Pancreas (tissue), 10 donors: ENCODE results near the gene INHBB. TPM values are rescaled to one million over a fixed set of nuclear protein-coding genes. Genes with fewer than 3 reads are reported as not detected.

ENCODE experiments used
- ATAC-seq, 4 donors: fragments of 200-7000 bp; cut with Tn5 transposase; one replicate each; pipeline versions ENCODE4 v1.8.0 to v1.9.1; 2020; ENCODE audit warnings: mild to moderate bottlenecking in 4 of 4, moderate library complexity in 4 of 4
- DNase-seq, 6 donors: peaks; one replicate each; pipeline ENCODE4 v3.0.0-alpha.2; 2020
- FAIRE-seq: peaks from 2 replicates; lab custom pipeline; 2012; peaks lifted over from hg19 to GRCh38; lab: Jason Lieb, UNC
- H3K27ac ChIP-seq, 4 donors: fragments of 200-600 bp; sonication (generic); 1 replicate in 3 of 4; 2 replicates in 1 of 4; pipeline versions ENCODE4 v1.5.0 to v1.8.0; 2020
- H3K27me3 ChIP-seq, 4 donors: fragments of 200-600 bp; one replicate each; pipeline ENCODE4 v1.8.0; 2021
- H3K36me3 ChIP-seq, 3 donors: fragments of 200-600 bp; sonication (generic) in 1 of 3; one replicate each; pipeline versions ENCODE4 v1.5.0 to v1.8.0; 2020 to 2021
- H3K4me1 ChIP-seq, 3 donors: fragments of 200-600 bp; one replicate each; pipeline ENCODE4 v1.8.0; 2021
- H3K4me3 ChIP-seq, 4 donors: fragments of 200-600 bp; sonication (generic) in 2 of 4; one replicate each; pipeline versions ENCODE4 v1.5.0 to v1.8.0; 2020 to 2021
- H3K9me3 ChIP-seq, 4 donors: fragments of 200-600 bp; one replicate each; pipeline ENCODE4 v1.8.0; 2021
- WGBS, 2 donors: extraction: QIAGEN DNeasy Blood & Tissue Kit; methylation state at CpG; one replicate each; pipeline ENCODE4 v1.1.7; 2013; 5-methylcytosine and 5-hydroxymethylcytosine counted together
- intact Hi-C, 3 donors: fragments of 100-400 bp; cut with DNase I; formaldehyde crosslinking; loops; one replicate each; pipeline versions ENCODE4 v1.11.1 to v1.14.2; 2022
- polyA plus RNA-seq, 2 donors: library from polyadenylated mRNA; stranded (reverse); fragments of 200-250 nt; gene quantifications; one replicate each; pipeline ENCODE4 v1.2.3, GENCODE V29; 2013
- total RNA-seq, 6 donors: library from RNA; stranded (reverse); fragmentation: NEBNext Ultra II Directional in 4 of 6; extraction: Animal tissue kit (Norgen Biotek cat#: 25700) in 4 of 6; gene quantifications; one replicate each; pipeline versions ENCODE4 v1.2.1 to v1.2.4, GENCODE V29; 2021 to 2023
- TF ChIP-seq, protein P1 (sequence below), 4 donors: fragments of 200-600 bp; sonication (generic) in 3 of 4; IDR thresholded peaks; one replicate each; pipeline versions ENCODE4 v1.5.0 to v1.8.0; 2021; ENCODE audit warnings: antibody characterized with exemption in 4 of 4
- donor health status: healthy with polysubstance abuse.
- donor health status: DM: no; HTN: no; CAD: no; lungs with moderate emphysema.
- donor health status: DM: no; HTN: no; CAD: no.
- donor health status: control.
- donor health status: control.
- donor health status: Bipolar disorder and iron deficiency.
- donor health status: DM: yes; HTN: yes; CAD: no.
- donor health status: DM: no; HTN: no; CAD: no.
- donor health status: DM: no; HTN: no; CAD: no.
- donor health status: DM: yes; HTN: yes; CAD: no.

INHBB gene
- total and polyA plus RNA-seq, 8 donors = 0.59 to 5.1 (median 2.5) TPM

DNA sequence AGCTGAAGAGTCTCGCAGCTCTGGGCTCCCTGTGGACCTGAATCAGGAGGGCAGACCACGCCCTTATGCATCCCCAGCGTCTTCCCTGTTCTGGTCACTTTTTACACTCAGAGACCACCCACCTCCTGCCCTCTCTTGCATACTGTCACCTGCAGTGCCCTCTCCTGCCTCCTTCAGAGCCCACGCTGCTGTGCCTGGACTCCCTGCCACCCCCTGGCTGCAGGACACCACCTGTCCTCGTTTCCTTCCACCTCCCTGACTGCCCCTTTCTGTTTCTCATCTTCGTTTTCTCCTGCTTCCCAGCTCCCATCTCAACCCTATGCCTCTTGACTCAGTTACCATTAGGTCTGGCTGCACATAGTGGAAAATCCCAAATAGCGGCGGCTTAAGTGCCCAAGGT is 9.2 kb upstream of the INHBB start:
- H3K27ac ChIP-seq = no peak overlapping the region
- intact Hi-C loops = no loop called here
- DNase-seq = no peak
- no peak overlapping the region for H3K4me3 ChIP-seq
- no peak for FAIRE-seq
- no peak for ATAC-seq
- TF ChIP-seq, protein P1, sequence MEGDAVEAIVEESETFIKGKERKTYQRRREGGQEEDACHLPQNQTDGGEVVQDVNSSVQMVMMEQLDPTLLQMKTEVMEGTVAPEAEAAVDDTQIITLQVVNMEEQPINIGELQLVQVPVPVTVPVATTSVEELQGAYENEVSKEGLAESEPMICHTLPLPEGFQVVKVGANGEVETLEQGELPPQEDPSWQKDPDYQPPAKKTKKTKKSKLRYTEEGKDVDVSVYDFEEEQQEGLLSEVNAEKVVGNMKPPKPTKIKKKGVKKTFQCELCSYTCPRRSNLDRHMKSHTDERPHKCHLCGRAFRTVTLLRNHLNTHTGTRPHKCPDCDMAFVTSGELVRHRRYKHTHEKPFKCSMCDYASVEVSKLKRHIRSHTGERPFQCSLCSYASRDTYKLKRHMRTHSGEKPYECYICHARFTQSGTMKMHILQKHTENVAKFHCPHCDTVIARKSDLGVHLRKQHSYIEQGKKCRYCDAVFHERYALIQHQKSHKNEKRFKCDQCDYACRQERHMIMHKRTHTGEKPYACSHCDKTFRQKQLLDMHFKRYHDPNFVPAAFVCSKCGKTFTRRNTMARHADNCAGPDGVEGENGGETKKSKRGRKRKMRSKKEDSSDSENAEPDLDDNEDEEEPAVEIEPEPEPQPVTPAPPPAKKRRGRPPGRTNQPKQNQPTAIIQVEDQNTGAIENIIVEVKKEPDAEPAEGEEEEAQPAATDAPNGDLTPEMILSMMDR (IDR thresholded peaks at IDR 0.05) = no peak
- no peaks in the 10 kb centered on the region for H3K27me3 ChIP-seq
- WGBS, 2 donors = 80 to 82% methylated on average over 8 of the region's 8 CpGs
- no peaks in the 10 kb centered on the region for H3K9me3 ChIP-seq
- no peaks in the 10 kb centered on the region for H3K36me3 ChIP-seq
- no peaks in the 10 kb centered on the region for H3K4me1 ChIP-seq

GRCh38 chr2:120338015-120338414 is 7.9 kb upstream of the INHBB start:
- Histone ChIP-seq H3K27me3 (no peaks in the 10 kb centered on the region), H3K27ac (no peak overlapping the region), H3K4me3 (no peak overlapping the region), H3K4me1 (peaks cover 0 to 2% (median 1%) of the 10 kb centered on the region in 3 donors), H3K9me3 (no peaks in the 10 kb centered on the region), H3K36me3 (no peaks in the 10 kb centered on the region)
- FAIRE-seq (no peak), ATAC-seq (no peak), DNase-seq (no peak)
- 58 to 65% methylated on average over 1 of the region's 1 CpG for WGBS, 2 donors
- intact Hi-C loops = no loop called here
- TF ChIP-seq, protein P1 (IDR thresholded peaks at IDR 0.05) = no peak

- no peaks in the 10 kb centered on the region for H3K36me3 ChIP-seq
- peaks cover 0 to 6% (median 0%) of the 10 kb centered on the region in 4 donors for H3K27me3 ChIP-seq
- TF ChIP-seq, protein P1 (IDR thresholded peaks at IDR 0.05) = no peak
- no peak for FAIRE-seq
- ATAC-seq = no peak
- H3K4me3 ChIP-seq = no peak overlapping the region
- 59 to 71% methylated on average over 7 of the region's 7 CpGs for WGBS, 2 donors
- peaks cover 13 to 14% (median 13%) of the 10 kb centered on the region in 3 donors for H3K4me1 ChIP-seq
- H3K27ac ChIP-seq = no peak overlapping the region
- no peak for DNase-seq
- no peaks in the 10 kb centered on the region for H3K9me3 ChIP-seq
- intact Hi-C loops = loop anchor here in 2 of 3 donors (5.0 to 10.0 kb wide), 3 partner anchors 183 to 340 kb away; no protein-coding TSS in a partner anchor
Measured at GRCh38 chr2:120341977-120342376, 4.0 kb upstream of the INHBB start.

GRCh38 chr2:120342446-120342845 is 3.5 kb upstream of the INHBB start:
- ATAC-seq (no peak), FAIRE-seq (no peak), DNase-seq (no peak)
- 33 to 45% methylated on average over 7 of the region's 7 CpGs for WGBS, 2 donors
- H3K27me3 ChIP-seq = peaks cover 0 to 6% (median 0%) of the 10 kb centered on the region in 4 donors
- TF ChIP-seq, protein P1 (IDR thresholded peaks at IDR 0.05) = no peak
- no peaks in the 10 kb centered on the region for H3K36me3 ChIP-seq
- no peak overlapping the region for H3K27ac ChIP-seq
- intact Hi-C loops = loop anchor here in 2 of 3 donors (5.0 to 10.0 kb wide), 3 partner anchors 182 to 340 kb away; no protein-coding TSS in a partner anchor
- H3K9me3 ChIP-seq = no peaks in the 10 kb centered on the region
- H3K4me1 ChIP-seq = peaks cover 13 to 14% (median 13%) of the 10 kb centered on the region in 3 donors
- H3K4me3 ChIP-seq = no peak overlapping the region

GRCh38 chr2:120343100-120343432 is 2.9 kb upstream of the INHBB start:
- 10% methylated on average over 5 of the region's 5 CpGs for WGBS, 2 donors
- no peaks in the 10 kb centered on the region for H3K9me3 ChIP-seq
- ATAC-seq = peak in 3 of 4 donors; percentile 16 to 25 (median 16)
- peak overlapping the region in 1 of 4 donors; percentile 1 for H3K4me3 ChIP-seq
- intact Hi-C loops = loop anchor here in 2 of 3 donors (5.0 to 10.0 kb wide), 3 partner anchors 182 to 339 kb away; no protein-coding TSS in a partner anchor
- FAIRE-seq = no peak
- H3K27ac ChIP-seq = no peak overlapping the region
- no peaks in the 10 kb centered on the region for H3K36me3 ChIP-seq
- H3K4me1 ChIP-seq = peaks cover 13 to 14% (median 13%) of the 10 kb centered on the region in 3 donors
- TF ChIP-seq, protein P1 (IDR thresholded peaks at IDR 0.05) = no peak
- peaks cover 0 to 6% (median 0%) of the 10 kb centered on the region in 4 donors for H3K27me3 ChIP-seq
- no peak for DNase-seq
